ENCODE measurements around the gene RYR3.

Gene RYR3

GRCh38 chr15:33780011-33780768, 469.4 kb downstream of the RYR3 start:
- no peak overlapping the region for H3K27ac ChIP-seq (ENCODE audit: low read depth, low read length)
- no peak overlapping the region for H2AFZ ChIP-seq (ENCODE audit: low read length, unreplicated experiment)
- no peaks in the 10 kb centered on the region for H3K36me3 ChIP-seq (ENCODE audit: insufficient read depth, low read length)
- H3K79me2 ChIP-seq (ENCODE audit: control insufficient read depth, insufficient read depth, low read length, unreplicated experiment): no peaks in the 10 kb centered on the region
- H3K4me3 ChIP-seq (ENCODE audit: low read depth, low read length): no peak overlapping the region
- no peaks in the 10 kb centered on the region for H3K4me1 ChIP-seq (ENCODE audit: control insufficient read depth, insufficient read depth, low read length, unreplicated experiment)
- peaks cover 56% of the 10 kb centered on the region for H3K27me3 ChIP-seq (ENCODE audit: insufficient read depth, low read length)

DNA sequence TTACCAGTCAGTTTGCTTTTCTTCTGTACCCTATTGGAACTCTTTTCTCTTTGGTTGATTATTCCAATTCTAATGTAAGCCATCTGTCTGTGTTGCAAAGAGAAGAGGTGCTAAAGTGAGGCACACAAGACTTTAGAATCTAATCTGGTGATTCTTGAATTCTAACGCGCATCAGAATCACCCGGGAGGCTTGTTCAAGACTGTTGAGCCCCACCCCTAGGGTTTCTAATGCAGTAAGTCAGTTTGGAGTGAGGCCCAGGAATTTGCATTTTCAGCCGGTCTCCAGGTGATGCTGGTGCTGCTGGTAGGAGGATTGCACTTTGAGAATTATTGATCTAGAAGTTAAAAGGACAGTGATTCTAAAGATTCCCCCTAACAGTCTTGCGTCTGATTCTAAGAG, 472.2 kb downstream of the RYR3 start:
- H3K36me3 ChIP-seq (ENCODE audit: insufficient read depth, low read length): no peaks in the 10 kb centered on the region
- peaks cover 42% of the 10 kb centered on the region for H3K27me3 ChIP-seq (ENCODE audit: insufficient read depth, low read length)
- no peak overlapping the region for H3K4me3 ChIP-seq (ENCODE audit: low read depth, low read length)
- H3K27ac ChIP-seq (ENCODE audit: low read depth, low read length): no peak overlapping the region
- H2AFZ ChIP-seq (ENCODE audit: low read length, unreplicated experiment): no peak overlapping the region
- H3K79me2 ChIP-seq (ENCODE audit: control insufficient read depth, insufficient read depth, low read length, unreplicated experiment): no peaks in the 10 kb centered on the region
- H3K4me1 ChIP-seq (ENCODE audit: control insufficient read depth, insufficient read depth, low read length, unreplicated experiment): no peaks in the 10 kb centered on the region

- Histone ChIP-seq H2AFZ (ENCODE audit: low read length, unreplicated experiment) (no peak overlapping the region), H3K4me1 (ENCODE audit: control insufficient read depth, insufficient read depth, low read length, unreplicated experiment) (peaks cover 3% of the 10 kb centered on the region), H3K27me3 (ENCODE audit: insufficient read depth, low read length) (peaks cover 37% of the 10 kb centered on the region), H3K36me3 (ENCODE audit: insufficient read depth, low read length) (no peaks in the 10 kb centered on the region), H3K27ac (ENCODE audit: low read depth, low read length) (no peak overlapping the region), H3K4me3 (ENCODE audit: low read depth, low read length) (no peak overlapping the region), H3K79me2 (ENCODE audit: control insufficient read depth, insufficient read depth, low read length, unreplicated experiment) (no peaks in the 10 kb centered on the region)
These were observed 474.6 kb downstream of the RYR3 start for GRCh38 chr15:33785366-33785765.

DNA sequence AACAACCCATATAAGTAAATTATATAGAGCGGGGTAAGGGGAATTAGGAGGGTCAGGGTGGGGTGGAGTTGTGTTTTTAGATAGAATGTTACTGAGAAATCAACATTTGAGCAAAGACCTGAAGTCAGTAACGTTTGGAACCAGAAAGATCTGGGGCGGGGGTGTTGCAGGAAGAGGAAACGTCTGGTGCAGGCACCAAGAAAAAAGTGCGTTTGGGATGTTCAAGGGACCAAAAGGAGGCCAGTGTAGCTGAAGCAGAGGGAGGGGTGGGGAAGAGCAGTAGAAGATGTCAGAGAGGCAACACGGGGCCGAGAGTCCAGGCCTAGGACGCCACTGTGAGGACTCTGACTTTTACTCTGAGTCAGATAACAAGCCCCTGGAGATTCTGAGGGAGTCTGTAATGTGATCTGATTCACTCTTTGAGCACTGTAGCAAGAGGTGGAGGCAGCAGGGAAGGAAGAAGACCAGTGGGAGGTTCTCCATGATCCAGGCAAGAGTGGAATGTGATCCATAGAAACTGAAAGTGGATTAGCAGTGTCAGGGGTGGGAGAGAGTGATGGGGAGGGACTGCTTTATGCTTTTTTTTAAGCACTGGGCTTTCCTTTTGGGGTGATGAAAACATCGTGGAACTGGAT, 478.3 kb downstream of the RYR3 start:
- peaks cover 14% of the 10 kb centered on the region; the same call in 1 of the 2 replicates for H3K27me3 ChIP-seq (ENCODE audit: insufficient read depth, low read length)
- H3K27ac ChIP-seq (ENCODE audit: low read depth, low read length): peak overlapping the region; percentile 27; the same call in 1 of the 2 replicates
- H2AFZ ChIP-seq (ENCODE audit: low read length, unreplicated experiment): peak overlapping the region; percentile 32
- no peaks in the 10 kb centered on the region for H3K79me2 ChIP-seq (ENCODE audit: control insufficient read depth, insufficient read depth, low read length, unreplicated experiment)
- peak overlapping the region; percentile 65 for H3K4me3 ChIP-seq (ENCODE audit: low read depth, low read length)
- peaks cover 3% of the 10 kb centered on the region for H3K4me1 ChIP-seq (ENCODE audit: control insufficient read depth, insufficient read depth, low read length, unreplicated experiment)
- H3K36me3 ChIP-seq (ENCODE audit: insufficient read depth, low read length): no peaks in the 10 kb centered on the region

- no peaks in the 10 kb centered on the region for H3K4me1 ChIP-seq (ENCODE audit: control insufficient read depth, insufficient read depth, low read length, unreplicated experiment)
- no peak overlapping the region for H3K27ac ChIP-seq (ENCODE audit: low read depth, low read length)
- H3K4me3 ChIP-seq (ENCODE audit: low read depth, low read length): no peak overlapping the region
- H2AFZ ChIP-seq (ENCODE audit: low read length, unreplicated experiment): no peak overlapping the region
- peaks cover 34% of the 10 kb centered on the region for H3K27me3 ChIP-seq (ENCODE audit: insufficient read depth, low read length)
- no peaks in the 10 kb centered on the region for H3K79me2 ChIP-seq (ENCODE audit: control insufficient read depth, insufficient read depth, low read length, unreplicated experiment)
- H3K36me3 ChIP-seq (ENCODE audit: insufficient read depth, low read length): no peaks in the 10 kb centered on the region
These were observed 483.7 kb downstream of the RYR3 start for GRCh38 chr15:33794453-33794852.

- H2AFZ ChIP-seq (ENCODE audit: low read length, unreplicated experiment): no peak overlapping the region
These were observed 484.3 kb downstream of the RYR3 start for GRCh38 chr15:33795070-33795469.

DNA sequence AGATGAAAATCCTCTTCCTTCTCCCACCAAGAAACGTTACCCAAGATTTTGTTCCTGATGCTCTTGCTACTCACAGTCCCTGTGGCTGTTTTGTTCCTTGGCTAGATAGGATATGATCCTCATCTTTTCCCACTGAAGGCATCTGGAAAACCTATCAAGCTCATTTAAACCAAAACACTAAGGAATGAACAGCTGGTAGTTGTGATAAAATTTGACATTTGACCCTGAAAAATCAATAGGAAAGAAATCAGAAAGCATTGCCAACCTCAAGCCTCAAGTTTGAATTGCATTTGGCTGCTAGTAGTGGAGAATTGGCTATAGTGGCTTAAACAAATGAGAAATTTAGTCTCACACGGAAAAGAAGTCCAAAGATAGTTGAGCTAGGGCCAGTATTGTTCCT, 486.9 kb downstream of the RYR3 start:
- Histone ChIP-seq H3K4me3 (ENCODE audit: low read depth, low read length) (no peak overlapping the region), H3K36me3 (ENCODE audit: insufficient read depth, low read length) (no peaks in the 10 kb centered on the region), H3K79me2 (ENCODE audit: control insufficient read depth, insufficient read depth, low read length, unreplicated experiment) (no peaks in the 10 kb centered on the region), H2AFZ (ENCODE audit: low read length, unreplicated experiment) (no peak overlapping the region), H3K4me1 (ENCODE audit: control insufficient read depth, insufficient read depth, low read length, unreplicated experiment) (no peaks in the 10 kb centered on the region), H3K27ac (ENCODE audit: low read depth, low read length) (no peak overlapping the region), H3K27me3 (ENCODE audit: insufficient read depth, low read length) (peaks cover 60% of the 10 kb centered on the region)

More at GRCh38 chr15:33795070-33795469, 484.3 kb downstream of the RYR3 start:
- no peak overlapping the region for H3K27ac ChIP-seq (ENCODE audit: low read depth, low read length)
- H3K4me3 ChIP-seq (ENCODE audit: low read depth, low read length): no peak overlapping the region
- H3K4me1 ChIP-seq (ENCODE audit: control insufficient read depth, insufficient read depth, low read length, unreplicated experiment): no peaks in the 10 kb centered on the region
- peaks cover 40% of the 10 kb centered on the region for H3K27me3 ChIP-seq (ENCODE audit: insufficient read depth, low read length)
- no peaks in the 10 kb centered on the region for H3K36me3 ChIP-seq (ENCODE audit: insufficient read depth, low read length)
- H3K79me2 ChIP-seq (ENCODE audit: control insufficient read depth, insufficient read depth, low read length, unreplicated experiment): no peaks in the 10 kb centered on the region

DNA sequence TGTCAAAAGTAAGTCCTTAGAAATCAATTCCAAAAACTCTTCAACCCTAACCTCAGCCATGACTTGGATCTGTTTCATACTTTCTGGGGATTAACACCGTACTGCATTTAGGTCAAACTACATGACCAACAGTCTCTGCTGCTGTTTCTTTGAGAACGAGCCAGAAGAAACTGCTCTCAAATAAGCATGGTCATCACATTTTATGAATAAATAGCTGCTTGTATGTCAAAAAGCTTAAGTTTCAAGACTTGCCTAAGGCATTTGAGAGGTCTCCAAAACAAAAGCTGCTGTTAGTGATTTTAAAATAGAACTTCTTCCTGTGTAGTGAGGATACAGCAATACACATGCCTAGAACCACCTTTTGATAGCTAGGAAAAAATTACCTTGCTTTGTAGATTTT, 491.2 kb downstream of the RYR3 start:
- no peaks in the 10 kb centered on the region for H3K79me2 ChIP-seq (ENCODE audit: control insufficient read depth, insufficient read depth, low read length, unreplicated experiment)
- no peak overlapping the region for H3K4me3 ChIP-seq (ENCODE audit: low read depth, low read length)
- no peak overlapping the region for H3K27ac ChIP-seq (ENCODE audit: low read depth, low read length)
- H2AFZ ChIP-seq (ENCODE audit: low read length, unreplicated experiment): no peak overlapping the region
- no peaks in the 10 kb centered on the region for H3K36me3 ChIP-seq (ENCODE audit: insufficient read depth, low read length)
- H3K4me1 ChIP-seq (ENCODE audit: control insufficient read depth, insufficient read depth, low read length, unreplicated experiment): no peaks in the 10 kb centered on the region
- H3K27me3 ChIP-seq (ENCODE audit: insufficient read depth, low read length): peaks cover 90% of the 10 kb centered on the region

DNA sequence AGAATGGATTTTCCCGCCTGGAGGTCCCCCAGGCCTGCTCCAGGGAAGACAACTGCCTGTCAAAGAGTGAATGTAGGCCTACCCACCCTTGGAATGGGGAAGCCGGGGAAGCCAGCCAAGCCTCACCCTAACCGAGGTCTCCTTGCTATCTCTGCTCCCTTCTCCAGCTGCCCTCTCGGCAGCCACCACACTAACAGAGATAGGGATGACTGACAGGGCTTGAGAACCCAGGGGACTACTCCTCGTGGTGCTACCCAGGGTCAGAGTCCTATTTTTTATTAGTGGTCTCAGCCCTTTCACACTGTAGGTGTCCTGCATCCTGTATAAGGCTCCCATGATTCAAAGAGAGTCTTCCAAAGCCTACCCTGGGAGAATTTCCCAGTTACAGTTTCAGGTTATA, 496.9 kb downstream of the RYR3 start:
- no peak overlapping the region for H3K27ac ChIP-seq (ENCODE audit: low read depth, low read length)
- no peaks in the 10 kb centered on the region for H3K4me1 ChIP-seq (ENCODE audit: control insufficient read depth, insufficient read depth, low read length, unreplicated experiment)
- peaks cover 70% of the 10 kb centered on the region for H3K27me3 ChIP-seq (ENCODE audit: insufficient read depth, low read length)
- H3K4me3 ChIP-seq (ENCODE audit: low read depth, low read length): no peak overlapping the region
- H2AFZ ChIP-seq (ENCODE audit: low read length, unreplicated experiment): no peak overlapping the region
- H3K79me2 ChIP-seq (ENCODE audit: control insufficient read depth, insufficient read depth, low read length, unreplicated experiment): no peaks in the 10 kb centered on the region
- no peaks in the 10 kb centered on the region for H3K36me3 ChIP-seq (ENCODE audit: insufficient read depth, low read length)

GRCh38 chr15:33808720-33809457, 498.1 kb downstream of the RYR3 start:
- H3K27me3 ChIP-seq (ENCODE audit: insufficient read depth, low read length): peaks cover 65% of the 10 kb centered on the region
- H3K79me2 ChIP-seq (ENCODE audit: control insufficient read depth, insufficient read depth, low read length, unreplicated experiment): no peaks in the 10 kb centered on the region
- H3K36me3 ChIP-seq (ENCODE audit: insufficient read depth, low read length): no peaks in the 10 kb centered on the region
- no peak overlapping the region for H3K27ac ChIP-seq (ENCODE audit: low read depth, low read length)
- no peak overlapping the region for H3K4me3 ChIP-seq (ENCODE audit: low read depth, low read length)
- H3K4me1 ChIP-seq (ENCODE audit: control insufficient read depth, insufficient read depth, low read length, unreplicated experiment): no peaks in the 10 kb centered on the region
- no peak overlapping the region for H2AFZ ChIP-seq (ENCODE audit: low read length, unreplicated experiment)
